H1 (cell line): ENCODE results near the gene LAMB3.

Experiments used
- CBX8 ChIP-seq: fragments of 300-800, 300-1000 bp; sonication (generic); IDR thresholded peaks from 2 replicates; pipeline ENCODE4 v1.7.1; 2016; ENCODE audit warnings: low read depth, low read length, borderline replicate concordance
- CTCF ChIP-seq, 3 experiments: IDR thresholded peaks; 1 replicate in 2 of 3; 2 replicates in 1 of 3; pipeline versions ENCODE4 v1.5.1 to v1.6.1; 2011; ENCODE audit warnings: low read length in 3 of 3, mild to moderate bottlenecking in 3 of 3, inconsistent platforms in 2 of 3, low read depth in 1 of 3, moderate library complexity in 1 of 3; ENCODE audit not compliant: insufficient read depth in 1 of 3; ENCODE audit errors: control extremely low read depth in 1 of 3
- JUND ChIP-seq: IDR thresholded peaks from 2 replicates; pipeline ENCODE4 v1.6.1; 2011; ENCODE audit warnings: mild to moderate bottlenecking, improper control_type of control experiment, low read length
- POLR2A ChIP-seq, 2 experiments: IDR thresholded peaks; 1 replicate in 1 of 2; 2 replicates in 1 of 2; pipeline ENCODE4 v1.6.1; 2011; ENCODE audit warnings: low read depth in 2 of 2, low read length in 2 of 2, mild to moderate bottlenecking in 2 of 2; ENCODE audit errors: control extremely low read depth in 1 of 2
- SP2 ChIP-seq: IDR thresholded peaks from 2 replicates; pipeline ENCODE4 v1.6.1; 2012; ENCODE audit warnings: mild to moderate bottlenecking, low read length, inconsistent platforms
- USF2 ChIP-seq: IDR thresholded peaks from 2 replicates; pipeline ENCODE4 v1.6.1; 2011; ENCODE audit warnings: low read length, improper control_type of control experiment
- ZNF274 ChIP-seq: IDR thresholded peaks from 2 replicates; pipeline ENCODE4 v1.7.0; 2012; ENCODE audit warnings: low read length, borderline replicate concordance; ENCODE audit errors: extremely low read depth

- no peak for TF ChIP-seq CTCF (IDR thresholded peaks at IDR 0.05; ENCODE audit: control extremely low read depth in 1 of 3, insufficient read depth in 1 of 3, low read depth in 1 of 3, low read length in 3 of 3)
- TF ChIP-seq POLR2A (IDR thresholded peaks at IDR 0.05; ENCODE audit: control extremely low read depth in 1 of 2, low read depth in 2 of 2, low read length in 2 of 2) = no peak
- TF ChIP-seq CBX8 = no peak
- TF ChIP-seq JUND = no peak
- TF ChIP-seq SP2 = no peak
- no peak for TF ChIP-seq ZNF274
- TF ChIP-seq USF2 = no peak
These were observed 44.4 kb downstream of the LAMB3 start for GRCh38 chr1:209607795-209608178.
